ENCODE results near the gene PRR29.

Gene PRR29

DNA sequence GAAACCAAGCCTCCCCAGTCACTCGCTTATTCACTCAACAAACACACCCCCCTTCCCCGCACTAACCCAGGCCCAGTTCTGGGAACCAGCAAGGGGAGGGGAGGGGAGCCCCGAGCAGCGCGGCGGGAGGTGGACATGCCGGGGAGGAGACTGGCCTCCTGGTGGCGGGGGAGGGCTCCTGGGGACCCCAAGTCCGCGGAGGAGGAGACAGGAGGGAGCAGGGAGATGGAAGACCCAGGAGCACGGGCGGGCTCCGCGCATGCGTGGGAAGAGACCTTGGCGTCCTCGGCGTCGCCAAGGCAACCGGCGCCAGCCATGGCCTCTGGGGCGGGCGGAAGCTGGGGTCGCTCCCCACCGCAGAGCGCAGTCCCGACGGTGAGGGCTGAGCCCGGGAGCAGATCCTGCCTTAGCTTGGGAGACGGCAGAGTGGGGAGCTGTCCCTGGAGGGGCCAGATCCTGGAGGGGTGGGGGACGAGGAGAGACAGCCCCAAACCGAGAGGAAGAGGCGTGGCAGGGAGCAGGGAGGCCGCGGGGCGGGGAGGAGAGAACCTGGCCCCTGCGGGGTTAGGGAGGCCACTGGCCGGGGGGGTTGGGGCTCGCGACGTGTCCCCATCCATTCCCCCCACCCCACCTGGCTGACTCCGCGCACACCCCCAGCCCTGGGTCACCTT is at the start of gene PRR29:
Gene PRR29 (plus strand): TSS at position 302 of the 671 bp plus-strand sequence. CDS start 14 bp downstream, at position 316.
- DNase-seq: peak; percentile 67

DNA sequence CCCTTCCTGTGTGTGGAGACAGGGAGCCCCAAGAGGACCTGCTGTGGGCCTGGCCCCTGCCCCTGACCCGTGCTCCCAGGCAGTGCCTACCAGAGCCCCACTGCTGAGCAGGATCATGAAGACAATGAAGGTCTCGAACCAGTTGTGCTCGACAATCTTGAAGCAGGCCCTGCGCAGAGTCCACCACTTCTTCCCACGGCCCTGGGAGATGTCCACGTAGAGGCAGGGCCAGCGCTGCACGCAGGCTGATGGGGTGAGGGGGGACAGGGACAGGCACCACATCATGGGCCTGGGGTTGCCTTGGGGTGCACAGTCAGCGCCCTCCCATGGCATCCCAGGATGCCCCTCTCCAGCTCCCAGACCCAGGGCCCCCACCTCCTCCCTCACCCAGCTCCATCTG is 49.6 kb upstream of the PRR29 start:
- no peak for DNase-seq

DNA sequence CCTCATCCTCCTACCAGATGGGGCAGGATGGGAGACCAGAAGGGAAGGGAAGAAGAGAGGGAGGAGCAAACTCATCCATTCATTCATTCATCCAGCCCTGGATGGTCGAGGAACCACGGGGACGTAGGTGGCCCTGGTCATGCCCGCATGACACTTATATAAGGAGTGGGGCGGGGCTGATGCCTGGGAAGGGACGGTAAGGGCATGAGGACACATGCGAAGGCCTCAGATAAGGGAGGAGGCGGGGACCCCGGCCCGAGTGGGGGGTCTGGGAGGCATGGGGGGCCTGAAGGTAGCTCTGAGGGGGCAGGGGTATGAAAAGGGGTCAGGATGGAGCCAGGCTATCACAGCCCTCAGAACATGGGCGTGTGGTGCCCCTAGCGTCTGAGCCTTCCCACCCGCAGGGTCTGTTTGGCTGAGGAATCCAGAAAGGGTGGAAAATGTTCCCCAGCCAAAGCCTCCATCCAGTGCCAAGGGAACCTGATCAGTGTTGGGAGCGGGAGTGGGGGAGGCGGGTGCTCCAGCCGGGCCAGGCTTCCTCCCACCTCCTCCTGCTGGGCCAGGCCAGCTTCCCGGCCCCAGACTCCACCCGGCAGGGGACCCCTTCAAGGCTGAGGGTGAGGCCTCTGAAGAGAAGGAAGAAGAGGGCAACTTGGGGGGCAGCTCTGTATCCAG is 48.4 kb upstream of the PRR29 start:
- DNase-seq: no peak

DNA sequence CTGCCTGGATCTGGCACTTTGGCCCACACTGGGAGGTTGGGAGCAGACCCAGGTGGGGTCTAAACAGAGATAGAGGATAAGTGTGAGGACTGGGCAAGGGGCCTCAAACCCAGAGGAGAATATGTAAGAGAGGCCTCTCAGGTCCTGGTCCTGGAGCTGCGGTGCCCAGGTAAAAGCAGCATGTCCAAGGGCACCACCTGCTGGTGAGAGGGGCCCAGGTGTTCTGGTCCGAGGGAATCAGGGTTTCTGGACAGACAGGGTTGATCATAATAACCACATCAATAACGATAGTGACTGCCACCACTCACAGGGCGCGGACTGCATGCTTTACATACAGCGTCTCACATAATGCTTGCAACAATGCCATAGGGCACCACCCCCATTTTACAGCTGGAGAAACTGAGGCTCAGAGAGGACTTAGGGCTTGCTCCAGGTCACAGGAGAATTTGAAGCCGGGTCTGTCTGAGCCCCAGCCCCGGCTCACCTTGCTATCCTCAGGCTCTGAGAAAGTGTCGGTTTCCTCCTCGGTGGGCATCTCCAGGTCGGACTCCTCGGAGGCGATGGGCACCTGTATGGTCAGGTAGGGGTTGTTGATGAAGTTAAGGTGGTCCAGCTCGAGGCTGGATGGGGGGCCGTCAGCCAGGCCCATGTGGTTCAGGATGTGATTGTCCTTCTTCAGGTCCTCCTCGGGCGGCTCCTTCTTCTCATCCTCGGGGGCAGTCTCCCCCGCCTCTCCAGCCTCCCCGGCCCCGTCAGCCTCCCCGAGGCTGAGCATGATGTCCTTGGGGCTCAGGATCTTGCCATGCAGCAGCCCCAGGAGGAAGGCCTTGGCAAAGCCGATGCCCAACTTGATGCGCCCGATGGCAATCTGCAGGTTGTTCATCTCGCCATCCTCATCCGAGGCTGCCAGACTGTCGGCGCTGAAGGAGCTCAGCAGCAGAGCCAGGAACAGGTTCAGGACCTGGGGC is 46.9 kb upstream of the PRR29 start:
- no peak for DNase-seq

DNA sequence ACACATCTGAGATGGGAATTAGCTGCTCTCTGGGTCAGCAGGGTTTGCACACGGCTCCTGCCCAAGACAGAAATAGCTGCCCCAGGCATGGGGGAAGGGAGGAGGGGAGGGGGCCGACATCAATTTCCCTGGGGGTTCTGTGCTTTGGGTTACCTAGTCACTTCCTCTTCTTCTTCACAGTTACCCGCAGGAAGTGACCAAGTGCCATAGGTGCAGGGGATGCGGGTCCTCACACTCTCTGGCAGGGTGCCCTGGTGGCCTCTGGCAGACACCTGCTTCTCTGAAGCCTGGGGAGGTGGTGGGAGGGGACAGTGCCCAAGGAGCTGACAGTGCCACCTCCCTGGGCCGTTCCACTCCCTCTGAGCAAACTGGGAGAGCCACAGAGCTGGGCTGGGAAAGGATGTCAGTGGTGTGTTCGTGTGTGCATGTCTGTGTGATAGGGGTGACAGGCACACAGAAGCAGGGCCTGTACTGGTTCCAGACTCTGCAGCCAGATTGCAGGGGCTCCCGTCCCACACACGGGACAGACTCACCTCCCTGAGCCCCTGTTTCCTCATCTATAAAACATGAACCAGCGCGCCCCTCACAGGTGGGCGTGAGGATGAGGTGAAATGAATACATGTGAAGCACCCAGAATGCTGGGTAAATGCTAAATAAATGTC is 43.6 kb upstream of the PRR29 start:
- peak; percentile 17 for DNase-seq

DNA sequence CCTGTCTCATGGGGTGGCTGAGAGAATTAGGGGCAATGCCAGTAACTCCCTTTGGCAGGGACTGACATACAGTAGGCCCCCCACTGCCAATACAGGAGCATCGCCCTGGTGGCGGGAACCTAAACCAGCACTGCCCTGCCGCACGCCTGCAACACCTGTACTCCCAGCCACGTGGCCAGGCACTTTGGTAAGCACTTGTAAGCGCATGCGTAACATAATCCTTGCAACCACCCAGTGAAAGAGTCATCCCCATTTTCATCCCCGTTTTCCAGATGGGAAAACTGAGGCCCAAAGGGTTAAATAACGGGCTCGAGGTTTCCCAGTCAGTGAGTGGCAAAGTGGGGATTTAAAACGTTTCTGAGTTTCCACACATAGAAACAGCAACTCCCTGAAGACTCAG is 42.9 kb upstream of the PRR29 start:
- DNase-seq: no peak

DNA sequence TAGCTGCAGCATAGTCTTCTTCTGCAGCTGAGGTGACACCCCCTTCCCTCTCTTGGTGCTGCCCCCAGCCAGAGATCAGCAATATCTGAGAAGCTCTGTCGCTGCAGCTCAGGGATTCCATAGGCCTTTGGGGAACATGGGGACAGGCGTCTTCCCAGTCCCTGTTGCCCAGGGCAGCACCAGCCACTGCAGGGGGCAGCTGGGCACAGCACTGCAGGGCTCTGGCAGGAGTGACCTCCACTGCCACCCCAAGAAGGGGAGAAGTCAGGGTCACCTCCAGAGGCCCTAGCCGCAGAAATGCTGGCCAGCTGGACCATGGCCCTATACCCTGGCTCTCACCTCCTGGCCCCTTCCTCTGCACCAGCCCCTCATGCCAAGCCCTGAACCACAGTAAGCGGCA is 42.4 kb upstream of the PRR29 start:
- no peak for DNase-seq

DNA sequence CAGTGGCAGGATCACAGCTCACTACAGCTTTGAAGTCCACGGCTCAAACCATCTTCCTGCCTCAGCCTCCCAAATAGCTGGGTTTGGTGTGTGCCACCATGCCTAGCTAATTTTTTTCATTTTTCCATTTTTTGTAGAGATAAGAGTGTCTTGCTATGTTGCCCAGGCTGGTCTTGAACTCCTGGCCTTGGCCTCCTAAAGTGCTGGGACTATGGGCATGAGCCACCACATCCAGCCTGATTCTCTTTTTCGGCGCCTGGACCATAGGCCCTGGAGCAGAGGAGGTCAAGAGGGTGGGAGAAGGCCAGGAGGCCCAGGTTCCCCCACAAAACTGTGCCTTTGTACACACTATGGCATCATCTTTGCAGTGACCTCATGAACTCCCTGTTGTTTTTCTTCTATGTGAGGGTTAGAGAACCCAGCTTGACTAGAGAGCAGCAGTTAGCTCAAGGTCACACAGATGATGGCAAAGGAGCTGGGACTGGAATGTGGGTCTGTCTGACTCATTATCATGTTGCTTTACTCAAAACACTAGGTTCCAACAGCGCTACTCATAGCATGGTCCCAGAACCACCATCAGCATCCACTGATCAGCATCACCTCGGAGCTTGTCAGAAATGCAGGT is 41.7 kb upstream of the PRR29 start:
- no peak for DNase-seq

DNA sequence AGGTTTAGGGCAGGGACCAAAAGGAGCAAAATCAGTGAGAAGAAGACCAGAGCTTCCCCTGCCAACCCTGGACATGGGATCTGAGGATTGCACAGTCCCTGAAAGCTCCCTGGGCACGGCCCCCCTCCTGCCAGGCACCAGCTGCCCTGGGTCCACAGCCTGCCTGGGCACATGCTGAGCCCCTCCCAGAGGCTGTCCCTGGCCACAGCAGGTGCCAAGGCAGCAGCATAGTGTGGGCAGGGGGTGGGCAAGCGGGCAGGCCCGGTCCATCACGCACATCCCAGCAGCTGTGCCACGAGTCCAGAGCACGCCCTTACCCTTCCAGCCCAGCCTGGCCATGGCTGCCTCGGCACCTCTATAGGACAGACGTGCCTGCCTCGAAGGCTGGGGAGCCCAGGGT is 38.1 kb upstream of the PRR29 start:
- no peak for DNase-seq

DNA sequence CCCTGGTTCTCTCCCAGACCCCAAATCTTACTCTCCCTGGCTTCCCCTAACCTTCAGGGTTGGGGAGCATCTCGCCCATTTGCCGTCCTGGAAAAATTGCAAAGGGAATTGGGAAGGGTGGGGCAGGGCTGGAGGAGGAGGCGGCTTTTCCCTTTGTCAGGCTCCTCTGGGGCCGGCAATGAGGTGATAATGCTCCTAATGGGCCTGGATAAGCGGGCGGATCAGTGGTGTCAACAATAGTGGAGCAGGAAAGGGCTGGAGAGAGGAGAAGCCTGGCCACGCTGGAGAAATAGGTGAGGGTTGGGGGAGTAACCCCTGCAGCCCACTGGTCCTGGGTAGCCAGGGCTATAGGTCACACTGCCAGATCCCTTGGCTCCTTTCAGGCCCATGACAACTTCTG is 37.7 kb upstream of the PRR29 start:
- no peak for DNase-seq

DNA sequence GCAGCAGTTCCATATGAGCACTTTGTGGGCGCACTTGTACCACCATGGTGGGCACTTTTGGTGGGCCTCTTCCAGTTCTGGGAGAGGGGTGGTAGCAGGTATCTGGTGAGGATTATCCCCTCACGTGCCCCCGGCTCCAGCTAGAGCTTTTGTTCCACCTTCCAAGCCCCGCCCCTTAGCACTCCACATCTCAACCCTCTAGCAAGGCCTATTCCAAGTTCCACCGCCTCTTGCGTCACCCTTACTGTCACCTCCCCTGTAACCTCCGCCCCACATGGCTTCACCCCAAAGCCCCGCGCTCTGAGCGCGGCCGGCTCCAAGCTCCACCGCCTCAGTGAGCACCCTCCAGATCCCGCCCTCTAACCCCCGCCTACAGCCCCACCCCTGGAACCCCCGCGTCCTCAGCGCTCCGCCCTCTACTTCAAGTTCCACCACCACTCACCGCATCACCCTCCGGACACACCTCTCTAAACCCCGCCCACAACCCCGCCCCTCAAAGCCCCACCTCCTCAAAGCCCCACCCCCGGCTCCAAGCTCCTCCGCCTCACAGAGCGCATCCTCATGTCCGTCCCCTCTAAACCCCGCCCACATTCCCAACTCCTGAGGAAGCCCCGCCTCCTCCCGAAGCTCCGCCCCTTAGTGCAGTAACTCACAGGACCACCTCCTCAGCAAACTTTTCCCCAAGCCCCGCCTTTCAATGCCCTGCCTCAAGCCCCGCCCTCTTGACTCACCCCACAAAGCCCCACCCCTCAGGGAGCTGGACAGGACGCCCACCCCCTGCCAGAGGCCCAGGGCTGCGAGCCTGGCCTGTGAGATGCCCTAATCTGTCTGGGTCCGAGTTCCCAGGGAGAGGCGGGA is 36.6 kb upstream of the PRR29 start:
- DNase-seq: no peak

DNA sequence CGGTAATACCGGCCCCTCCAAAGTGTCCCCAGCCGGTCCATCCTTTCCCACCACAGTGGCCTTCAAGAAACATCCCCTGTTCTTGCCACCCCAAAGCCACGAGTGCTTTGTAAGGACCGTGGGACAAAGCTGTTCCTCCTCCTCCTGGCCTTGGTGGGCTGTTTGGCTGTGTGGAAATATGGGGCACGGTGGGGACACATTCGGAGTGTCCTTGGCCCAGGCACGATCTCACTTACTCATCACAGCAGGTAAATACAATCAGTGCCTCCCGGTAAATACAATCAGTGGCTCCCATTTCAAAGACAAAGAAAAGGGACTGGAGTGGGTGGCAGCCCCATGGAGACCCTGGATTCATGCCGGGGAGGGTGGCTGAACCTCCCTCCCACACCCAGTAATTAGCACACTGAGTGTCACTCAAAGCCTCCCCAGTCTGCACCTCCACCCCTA is 35.8 kb upstream of the PRR29 start:
- no peak for DNase-seq

DNA sequence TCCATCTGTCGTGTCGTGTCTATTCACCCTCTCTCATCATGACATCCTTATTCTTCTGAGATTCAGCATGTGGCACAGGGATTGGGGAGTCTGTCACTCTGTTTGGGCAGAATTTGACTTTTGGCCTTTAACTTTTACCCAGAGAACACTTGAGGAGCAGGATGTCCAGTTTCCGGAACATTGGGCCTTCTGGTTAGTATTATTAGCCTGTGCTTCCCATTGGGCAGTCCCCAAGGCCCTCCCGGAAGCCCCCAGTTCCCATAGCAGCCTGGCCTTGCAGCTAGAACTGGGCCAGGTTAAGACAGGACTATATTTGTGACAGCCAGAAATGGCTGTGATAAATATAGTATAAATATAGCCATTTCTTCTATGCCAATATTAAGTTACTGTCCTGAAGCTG is 35.0 kb upstream of the PRR29 start:
- DNase-seq: no peak

DNA sequence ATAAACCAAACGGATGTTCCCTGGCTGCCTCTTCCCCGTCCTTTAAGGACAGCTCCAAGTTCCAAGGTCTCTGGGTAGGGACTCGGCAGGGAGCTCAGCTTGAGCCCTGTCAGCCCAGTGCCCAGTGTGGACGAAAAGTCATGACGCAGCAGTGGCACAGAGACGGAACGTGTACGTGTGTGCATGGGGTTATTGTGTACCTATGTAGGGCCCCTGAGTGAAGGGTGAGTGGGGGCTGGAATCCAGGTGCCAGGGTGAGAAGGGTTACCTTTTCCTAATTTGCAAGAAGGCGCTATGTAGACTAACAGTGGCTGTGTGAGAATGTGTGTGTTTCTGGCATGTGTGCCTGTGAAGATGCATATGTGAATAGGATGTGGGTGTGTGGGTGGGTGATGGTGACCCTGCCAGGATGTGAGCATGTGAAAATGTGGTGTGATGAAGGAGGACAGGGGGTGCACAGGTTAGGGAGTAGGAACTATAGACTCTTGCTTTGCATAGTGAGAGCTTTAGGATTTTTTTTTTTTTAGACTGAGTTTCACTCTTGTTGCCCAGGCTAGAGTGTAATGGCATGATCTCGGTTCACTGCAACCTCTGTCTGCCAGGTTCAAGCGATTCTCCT is 31.4 kb upstream of the PRR29 start:
- DNase-seq: no peak

DNA sequence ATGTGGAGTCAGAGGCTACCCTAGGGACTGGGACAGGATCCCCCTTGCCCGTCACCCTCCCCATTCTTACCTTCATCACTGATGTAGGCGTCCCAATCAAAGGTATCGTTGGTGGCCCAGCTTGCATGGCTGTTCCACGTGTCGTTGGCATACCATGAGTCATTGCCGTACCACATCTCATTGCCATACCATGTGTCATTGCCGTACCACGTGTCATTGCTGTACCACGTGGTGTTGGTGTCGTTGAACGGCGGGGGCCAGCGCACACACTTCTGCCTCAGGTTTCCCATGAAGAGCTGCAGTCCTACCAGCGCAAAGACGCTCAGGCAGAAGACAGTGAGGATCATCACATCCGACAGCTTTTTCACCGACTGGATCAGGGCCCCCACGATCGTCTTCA is 30.2 kb upstream of the PRR29 start:
- DNase-seq: no peak

DNA sequence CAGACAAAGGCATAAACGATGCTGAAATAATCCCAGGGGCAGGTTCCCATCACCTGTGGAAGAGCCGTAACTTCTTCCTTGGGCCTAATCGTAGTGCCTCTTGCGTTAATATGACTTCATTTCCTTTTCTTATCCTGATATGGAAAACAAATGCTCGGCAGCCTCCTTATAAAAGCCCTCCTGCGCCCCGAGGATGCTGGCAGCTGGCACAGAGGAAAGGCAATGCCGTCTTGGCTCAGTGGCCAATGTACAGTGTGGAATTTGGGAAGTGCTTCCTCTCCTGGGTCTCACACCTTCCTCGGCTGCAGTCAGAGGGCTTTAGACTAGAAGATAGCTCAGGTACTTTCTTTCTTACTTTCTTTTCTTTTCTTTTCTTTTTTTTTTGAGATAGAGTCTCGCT is 28.9 kb upstream of the PRR29 start:
- DNase-seq: no peak

DNA sequence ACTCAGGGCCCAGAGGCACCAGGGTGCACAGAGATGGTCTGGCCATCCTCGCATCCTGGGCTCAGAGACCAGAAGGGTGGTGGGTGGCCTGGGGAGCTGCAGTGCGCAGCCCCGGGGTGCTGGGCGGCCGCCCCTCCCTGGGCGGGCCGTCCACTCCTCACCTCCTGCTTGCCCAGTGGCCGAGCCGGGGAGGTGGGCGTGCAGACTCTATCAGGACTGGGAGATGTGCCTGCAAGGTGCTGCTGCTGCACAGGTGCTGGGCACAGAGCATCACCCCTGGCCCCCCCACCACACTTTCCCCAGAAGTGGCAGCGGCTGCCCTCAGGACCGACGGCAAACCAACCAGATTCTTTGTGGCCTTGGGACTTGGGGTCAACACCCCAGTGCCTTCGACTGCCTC is 25.4 kb upstream of the PRR29 start, which contains the start of gene SCN4A:
Gene SCN4A (minus strand): TSS at position 123 of the 400 bp plus-strand sequence. CDS start 77 bp downstream, at position 46.
- DNase-seq: no peak

DNA sequence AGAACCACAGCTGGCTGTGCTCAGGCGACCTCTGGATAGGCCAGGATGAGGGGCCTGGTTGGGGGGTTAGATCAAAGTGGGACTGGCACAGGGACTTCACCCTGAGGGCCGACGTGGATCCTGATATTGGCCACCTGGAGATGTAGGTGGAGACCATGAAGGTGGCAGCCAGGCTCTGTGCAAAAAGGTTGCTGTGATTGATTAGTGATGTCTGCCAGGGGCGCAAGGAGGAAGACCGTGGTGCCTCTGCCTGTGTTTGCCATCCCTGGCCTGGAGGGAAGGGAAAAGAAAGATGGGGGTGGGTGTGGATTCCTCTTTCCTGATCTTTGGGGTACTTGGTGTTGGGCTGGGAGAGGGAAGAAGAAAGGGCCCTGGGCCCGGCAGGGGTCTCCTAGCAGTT is 24.9 kb upstream of the PRR29 start:
- no peak for DNase-seq

DNA sequence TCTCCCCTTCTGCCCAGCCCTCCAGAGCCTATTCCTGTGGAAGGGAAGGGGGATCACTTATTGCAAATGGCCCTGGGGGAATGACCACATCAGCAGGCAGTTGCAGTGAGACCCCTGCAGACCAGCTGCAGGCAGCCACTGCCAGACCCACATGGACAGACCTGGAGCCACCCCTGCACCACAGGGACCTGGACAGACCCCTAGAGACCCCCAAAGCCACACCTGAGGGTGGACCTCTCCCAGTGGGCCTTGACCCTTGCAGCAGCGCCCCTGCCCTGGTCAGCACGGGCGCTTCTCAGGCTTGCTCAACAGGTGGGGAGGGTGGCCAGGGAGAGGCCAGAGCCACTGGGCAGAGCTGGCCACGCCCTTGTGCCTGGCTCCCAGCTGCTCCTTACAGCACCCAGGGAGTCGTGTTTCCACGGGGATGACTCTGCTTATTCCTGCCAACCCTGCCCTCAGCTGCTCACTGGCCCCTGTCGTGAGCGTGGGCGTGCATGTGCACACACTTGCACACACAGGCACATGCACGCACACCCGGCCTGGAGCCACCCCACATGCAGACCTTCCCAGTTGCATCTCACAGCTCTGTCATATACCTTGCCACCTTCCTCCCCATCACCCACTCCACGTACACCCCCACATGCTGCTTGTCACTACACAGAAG is 24.1 kb upstream of the PRR29 start:
- no peak for DNase-seq

DNA sequence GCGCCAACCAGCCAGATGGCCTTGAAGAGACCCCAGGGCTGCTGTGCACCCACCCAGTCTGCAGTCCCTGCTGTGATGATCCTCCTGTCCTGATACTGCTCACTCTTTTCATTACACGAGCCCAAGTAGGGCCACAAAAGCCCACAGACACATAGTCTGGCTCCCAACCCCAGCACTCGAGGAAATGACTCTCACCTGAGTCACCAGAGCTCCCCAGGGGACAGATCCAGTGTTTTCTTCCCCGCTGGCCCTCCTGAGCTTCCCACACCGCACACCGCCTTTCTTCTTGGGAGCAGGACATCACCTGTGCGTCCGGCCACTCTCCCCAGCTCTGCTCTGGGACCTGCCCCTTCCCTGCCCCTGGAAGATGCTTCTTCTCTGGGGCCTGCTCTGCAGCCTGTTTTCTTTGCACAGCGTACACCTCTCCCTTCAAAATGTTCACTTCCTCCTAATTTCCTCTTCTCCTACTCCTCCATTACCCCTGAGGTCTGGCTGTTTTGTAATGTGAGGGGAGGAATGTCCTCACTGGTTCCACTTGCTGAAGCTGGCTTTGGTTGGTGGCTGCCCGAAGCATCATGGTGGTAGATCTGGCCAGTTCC is 23.5 kb upstream of the PRR29 start:
- DNase-seq: no peak

Measured in NCI-H1105 treated with DMSO at 0.1 percent for 48 hours (cell line).